Thyroid gland (tissue), 4 donors: ENCODE data around the gene SMIM22.

Experiments
- POLR2A ChIP-seq, 2 donors: fragments of 450-650 bp; IDR thresholded peaks; one replicate each; pipeline ENCODE4 v1.6.1; 2017; ENCODE audit warnings: antibody characterized with exemption in 2 of 2, mild to moderate bottlenecking in 2 of 2, moderate library complexity in 1 of 2
- TF ChIP-seq, protein P1 (sequence below), 6 experiments: fragments of 200-600 bp in 3 of 6; fragments of 450-650 bp in 3 of 6; sonication (generic) in 3 of 6; IDR thresholded peaks; one replicate each; pipeline ENCODE4 v1.5.1; 2016 to 2019; ENCODE audit warnings: antibody characterized with exemption in 6 of 6, mild to moderate bottlenecking in 2 of 6, inconsistent platforms in 1 of 6, moderate library complexity in 1 of 6

DNA sequence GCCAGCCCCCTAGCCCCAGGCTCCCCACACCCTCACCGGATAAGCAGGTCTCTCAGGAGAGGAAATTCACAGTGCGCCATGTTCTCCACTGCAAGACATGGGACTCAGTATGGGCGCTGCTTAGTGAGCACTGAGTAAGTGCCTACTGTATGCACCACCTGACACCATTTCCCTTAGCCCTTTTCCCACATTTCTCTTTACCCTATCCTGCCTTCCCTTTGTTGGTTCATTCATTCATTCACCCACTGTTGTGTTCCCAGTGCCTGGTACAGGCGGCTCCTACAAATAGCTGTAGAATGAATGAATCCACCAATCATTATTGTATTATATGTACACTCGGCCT, 17.1 kb upstream of the SMIM22 start:
- TF ChIP-seq, protein P1, sequence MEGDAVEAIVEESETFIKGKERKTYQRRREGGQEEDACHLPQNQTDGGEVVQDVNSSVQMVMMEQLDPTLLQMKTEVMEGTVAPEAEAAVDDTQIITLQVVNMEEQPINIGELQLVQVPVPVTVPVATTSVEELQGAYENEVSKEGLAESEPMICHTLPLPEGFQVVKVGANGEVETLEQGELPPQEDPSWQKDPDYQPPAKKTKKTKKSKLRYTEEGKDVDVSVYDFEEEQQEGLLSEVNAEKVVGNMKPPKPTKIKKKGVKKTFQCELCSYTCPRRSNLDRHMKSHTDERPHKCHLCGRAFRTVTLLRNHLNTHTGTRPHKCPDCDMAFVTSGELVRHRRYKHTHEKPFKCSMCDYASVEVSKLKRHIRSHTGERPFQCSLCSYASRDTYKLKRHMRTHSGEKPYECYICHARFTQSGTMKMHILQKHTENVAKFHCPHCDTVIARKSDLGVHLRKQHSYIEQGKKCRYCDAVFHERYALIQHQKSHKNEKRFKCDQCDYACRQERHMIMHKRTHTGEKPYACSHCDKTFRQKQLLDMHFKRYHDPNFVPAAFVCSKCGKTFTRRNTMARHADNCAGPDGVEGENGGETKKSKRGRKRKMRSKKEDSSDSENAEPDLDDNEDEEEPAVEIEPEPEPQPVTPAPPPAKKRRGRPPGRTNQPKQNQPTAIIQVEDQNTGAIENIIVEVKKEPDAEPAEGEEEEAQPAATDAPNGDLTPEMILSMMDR (IDR thresholded peaks at IDR 0.05): no peak
- TF ChIP-seq POLR2A (IDR thresholded peaks at IDR 0.05): no peak
